ENCODE measurements around the gene LETM1. TPM values are rescaled to one million over a fixed set of nuclear protein-coding genes. Genes with fewer than 3 reads are reported as not detected.

The LETM1 gene
- total RNA-seq, 1 donor from 2014 or later, result 41.3 TPM

GRCh38 chr4:1806596-1807331 lies 49.2 kb downstream of the LETM1 start:
- TF ChIP-seq CTCF (IDR thresholded peaks at IDR 0.05), result no peak
- DNase-seq (ENCODE audit: low spot score), result no peak
- no peak overlapping the region for H3K27ac Mint-ChIP-seq (ENCODE audit: unreplicated experiment)
- H3K27me3 Mint-ChIP-seq (ENCODE audit: low read depth), result no peaks in the 10 kb centered on the region
- no peaks in the 10 kb centered on the region for H3K9me3 Mint-ChIP-seq (ENCODE audit: low read depth)
- no peaks in the 10 kb centered on the region for H3K4me1 Mint-ChIP-seq (ENCODE audit: low read depth)
- H3K4me3 Mint-ChIP-seq (ENCODE audit: unreplicated experiment), result no peak overlapping the region
- no peaks in the 10 kb centered on the region for H3K36me3 Mint-ChIP-seq (ENCODE audit: low read depth)

- Mint-ChIP-seq H3K4me1 (ENCODE audit: low read depth) (no peaks in the 10 kb centered on the region), H3K36me3 (ENCODE audit: low read depth) (no peaks in the 10 kb centered on the region), H3K27ac (ENCODE audit: unreplicated experiment) (no peak overlapping the region), H3K9me3 (ENCODE audit: low read depth) (no peaks in the 10 kb centered on the region), H3K4me3 (ENCODE audit: unreplicated experiment) (no peak overlapping the region), H3K27me3 (ENCODE audit: low read depth) (no peaks in the 10 kb centered on the region)
- no peak for DNase-seq (ENCODE audit: low spot score)
- no peak for TF ChIP-seq CTCF (IDR thresholded peaks at IDR 0.05)
Observed at GRCh38 chr4:1806223-1806564, 49.8 kb downstream of the LETM1 start.

GRCh38 chr4:1805493-1806222 lies 50.3 kb downstream of the LETM1 start:
- Mint-ChIP-seq H3K27me3 (ENCODE audit: low read depth) (no peaks in the 10 kb centered on the region), H3K27ac (ENCODE audit: unreplicated experiment) (no peak overlapping the region), H3K36me3 (ENCODE audit: low read depth) (no peaks in the 10 kb centered on the region), H3K4me1 (ENCODE audit: low read depth) (no peaks in the 10 kb centered on the region), H3K4me3 (ENCODE audit: unreplicated experiment) (no peak overlapping the region), H3K9me3 (ENCODE audit: low read depth) (no peaks in the 10 kb centered on the region)
- TF ChIP-seq CTCF (IDR thresholded peaks at IDR 0.05), result no peak
- DNase-seq (ENCODE audit: low spot score), result no peak

DNA sequence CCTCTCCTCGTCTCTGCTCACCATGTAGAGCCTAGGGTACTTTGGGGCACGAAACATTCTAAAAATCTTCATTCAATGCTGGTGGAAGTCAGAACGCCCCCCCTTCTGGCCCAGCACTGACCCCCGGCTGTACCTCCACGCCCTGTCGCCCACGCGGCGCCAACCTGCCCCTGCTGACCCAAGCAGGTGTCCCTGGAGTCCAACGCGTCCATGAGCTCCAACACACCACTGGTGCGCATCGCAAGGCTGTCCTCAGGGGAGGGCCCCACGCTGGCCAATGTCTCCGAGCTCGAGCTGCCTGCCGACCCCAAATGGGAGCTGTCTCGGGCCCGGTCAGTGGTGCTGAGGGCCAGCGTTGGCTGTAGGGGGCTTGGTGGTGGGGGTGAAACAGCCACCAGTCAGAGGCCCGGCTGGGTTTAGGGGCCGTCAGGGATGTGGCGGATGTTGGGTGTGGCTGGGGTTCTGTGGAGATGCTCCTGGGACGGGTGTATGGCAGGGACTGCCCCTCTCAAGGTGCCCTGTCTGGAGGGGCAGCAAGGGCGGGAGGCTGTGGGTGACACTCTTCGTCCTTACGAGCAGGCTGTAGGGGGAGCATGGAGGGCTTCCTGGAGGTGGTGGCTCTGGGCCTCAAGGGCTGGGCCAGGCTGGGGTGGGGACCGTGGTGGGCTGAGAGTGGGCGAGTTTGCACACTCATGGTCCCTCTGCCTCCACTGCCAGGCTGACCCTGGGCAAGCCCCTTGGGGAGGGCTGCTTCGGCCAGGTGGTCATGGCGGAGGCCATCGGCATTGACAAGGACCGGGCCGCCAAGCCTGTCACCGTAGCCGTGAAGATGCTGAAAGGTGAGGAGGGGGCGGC lies 51.1 kb downstream of the LETM1 start:
- Mint-ChIP-seq H3K27ac (ENCODE audit: unreplicated experiment) (no peak overlapping the region), H3K27me3 (ENCODE audit: low read depth) (no peaks in the 10 kb centered on the region), H3K9me3 (ENCODE audit: low read depth) (no peaks in the 10 kb centered on the region), H3K4me1 (ENCODE audit: low read depth) (no peaks in the 10 kb centered on the region), H3K4me3 (ENCODE audit: unreplicated experiment) (no peak overlapping the region), H3K36me3 (ENCODE audit: low read depth) (no peaks in the 10 kb centered on the region)
- TF ChIP-seq CTCF (IDR thresholded peaks at IDR 0.05), result no peak
- no peak for DNase-seq (ENCODE audit: low spot score)

All from chondrocyte (in vitro differentiated cells).